Measurements from ENCODE around the gene USP3.

- peak; percentile 34 for TF ChIP-seq CTCF (conservative IDR thresholded peaks at IDR 0.05)
- TF ChIP-seq ZFX (IDR thresholded peaks at IDR 0.05), result no peak
Observed at GRCh38 chr15:63601026-63601703, 96.8 kb downstream of the USP3 start.
